SK-N-SH (cell line): ENCODE measurements around the gene FAM180B. TPM values are rescaled to one million over a fixed set of nuclear protein-coding genes. Genes with fewer than 3 reads are reported as not detected.

ENCODE experiments used
- CTCF ChIA-PET: fragments of 300-600, 350-600 bp; formaldehyde crosslinking; extraction: SDS; loops from one replicate; lab custom pipeline; 2021; lab: Yijun Ruan, JAX
- POLR2A ChIA-PET: fragments of 350-600 bp; sonication (Branson Sonifier 250); formaldehyde crosslinking; extraction: SDS; loops from one replicate; lab custom pipeline; 2020; ENCODE audit warnings: antibody characterized with exemption, inconsistent platforms; lab: Yijun Ruan, JAX
- DNase-seq: peaks from one replicate; pipeline ENCODE4 v3.0.0; 2012
- H2AFZ ChIP-seq: fragments of 200-600 bp; sonication (generic); 2 replicates; pipeline ENCODE4 v1.8.1; 2016; ENCODE audit warnings: antibody characterized with exemption, mild to moderate bottlenecking, low read depth
- H3F3A ChIP-seq: fragments of 200-600 bp; sonication (generic); replicated peaks from 2 replicates; pipeline ENCODE3; 2016; ENCODE audit warnings: antibody characterized with exemption, mild to moderate bottlenecking; ENCODE audit not compliant: insufficient read depth
- H3K27ac ChIP-seq, 2 experiments: fragments of 200-500 bp in 1 of 2; fragments of 200-600 bp in 1 of 2; sonication (Bioruptor generic) in 1 of 2; sonication (generic), shearing (Covaris generic) in 1 of 2; 2 replicates each; pipeline versions ENCODE4 v1.5.1 to v1.6.1; 2014 to 2016; ENCODE audit warnings: low read depth in 2 of 2, inconsistent platforms in 1 of 2, low read length in 1 of 2, mild to moderate bottlenecking in 1 of 2, mixed read lengths in 1 of 2
- H3K27me3 ChIP-seq: fragments of 200-600 bp; sonication (generic), shearing (Covaris generic); 2 replicates; pipeline ENCODE4 v1.6.1; 2016; ENCODE audit warnings: mixed run types; ENCODE audit not compliant: insufficient read depth
- H3K36me3 ChIP-seq, 2 experiments: fragments of 200-500 bp in 1 of 2; fragments of 200-600 bp in 1 of 2; sonication (Bioruptor generic) in 1 of 2; sonication (generic) in 1 of 2; replicated peaks in 1 of 2; 2 replicates each; pipeline versions ENCODE3 to v1.5.1; 2014 to 2016; ENCODE audit warnings: low read length in 1 of 2, mild to moderate bottlenecking in 1 of 2; ENCODE audit not compliant: insufficient read depth in 2 of 2, control insufficient read depth in 1 of 2
- H3K4me1 ChIP-seq, 2 experiments: fragments of 200-500 bp in 1 of 2; fragments of 200-600 bp in 1 of 2; sonication (Bioruptor generic) in 1 of 2; sonication (generic), shearing (Covaris generic) in 1 of 2; 2 replicates each; pipeline versions ENCODE4 v1.5.1 to v1.6.1; 2014 to 2016; ENCODE audit warnings: low read depth in 1 of 2, low read length in 1 of 2, mixed run types in 1 of 2; ENCODE audit not compliant: insufficient read depth in 2 of 2, control insufficient read depth in 1 of 2
- H3K4me2 ChIP-seq: fragments of 200-600 bp; sonication (generic), shearing (Covaris generic); 2 replicates; pipeline ENCODE4 v1.6.1; 2017; ENCODE audit warnings: mixed run types
- H3K4me3 ChIP-seq, 2 experiments: fragments of 200-500 bp in 1 of 2; fragments of 200-600 bp in 1 of 2; sonication (Bioruptor generic) in 1 of 2; sonication (generic), shearing (Covaris generic) in 1 of 2; 2 replicates each; pipeline versions ENCODE4 v1.5.1 to v1.8.1; 2014 to 2016; ENCODE audit warnings: low read depth in 2 of 2, inconsistent platforms in 1 of 2, low read length in 1 of 2, mild to moderate bottlenecking in 1 of 2, mixed read lengths in 1 of 2, moderate library complexity in 1 of 2
- H3K79me2 ChIP-seq: fragments of 200-600 bp; sonication (generic); 2 replicates; pipeline ENCODE4 v1.8.1; 2017; ENCODE audit warnings: mild to moderate bottlenecking; ENCODE audit not compliant: insufficient read depth
- H3K9ac ChIP-seq: fragments of 200-600 bp; sonication (generic); 2 replicates; pipeline ENCODE4 v1.6.1; 2017; ENCODE audit warnings: mixed run types
- H3K9me2 ChIP-seq: fragments of 200-600 bp; sonication (generic); 2 replicates; pipeline ENCODE4 v1.6.1; 2017; ENCODE audit warnings: mixed run types
- H3K9me3 ChIP-seq: fragments of 200-600 bp; sonication (generic); 2 replicates; pipeline ENCODE4 v1.6.1; 2017; ENCODE audit warnings: mixed run types, mild to moderate bottlenecking, moderate library complexity
- H4K20me1 ChIP-seq: fragments of 200-600 bp; sonication (generic); 2 replicates; pipeline ENCODE4 v1.6.1; 2017; ENCODE audit warnings: mild to moderate bottlenecking, mixed run types; ENCODE audit not compliant: insufficient read depth
- CHD2 ChIP-seq: fragments of 150-350 bp; IDR thresholded peaks from 2 replicates; pipeline ENCODE4 v1.6.1; 2018; ENCODE audit warnings: low read length; ENCODE audit not compliant: partially characterized antibody
- FOXJ3 ChIP-seq: sonication (generic); formaldehyde crosslinking; IDR thresholded peaks from 2 replicates; pipeline ENCODE4 v1.5.1; 2020; ENCODE audit warnings: mild to moderate bottlenecking, missing genetic modification reagents
- FOXM1 ChIP-seq: IDR thresholded peaks from 2 replicates; pipeline ENCODE4 v1.4.0; 2012; ENCODE audit warnings: low read depth, mild to moderate bottlenecking
- NFIC ChIP-seq: IDR thresholded peaks from 2 replicates; pipeline ENCODE4 v1.4.0; 2012; ENCODE audit warnings: borderline replicate concordance
- POLR2AphosphoS5 ChIP-seq: IDR thresholded peaks from 2 replicates; pipeline ENCODE4 v1.6.1; 2012; ENCODE audit warnings: low read depth, low read length
- RAD21 ChIP-seq: IDR thresholded peaks from 2 replicates; pipeline ENCODE4 v1.6.1; 2012; ENCODE audit warnings: mild to moderate bottlenecking, low read length
- RCOR1 ChIP-seq: fragments of 150-350 bp; IDR thresholded peaks from 2 replicates; pipeline ENCODE4 v1.6.1; 2017; ENCODE audit warnings: antibody characterized with exemption, low read length
- RFX5 ChIP-seq: IDR thresholded peaks from 2 replicates; pipeline ENCODE4 v1.6.1; 2012; ENCODE audit warnings: mild to moderate bottlenecking, improper control_type of control experiment, low read length
- SIN3A ChIP-seq: IDR thresholded peaks from 2 replicates; pipeline ENCODE4 v1.6.1; 2012; ENCODE audit warnings: low read depth, mild to moderate bottlenecking, low read length, moderate library complexity, borderline replicate concordance
- TAF1 ChIP-seq: IDR thresholded peaks from 2 replicates; pipeline ENCODE4 v1.6.1; 2012; ENCODE audit warnings: low read depth, mild to moderate bottlenecking, low read length, moderate library complexity, borderline replicate concordance
- TCF12 ChIP-seq: IDR thresholded peaks from 2 replicates; pipeline ENCODE4 v1.4.0; 2012
- YY1 ChIP-seq: IDR thresholded peaks from 2 replicates; pipeline ENCODE4 v1.4.0; 2012; ENCODE audit warnings: low read depth, mild to moderate bottlenecking
- WGBS: methylation state at CpG from one replicate; pipeline ENCODE4 v1.1.6; 2017; ENCODE audit warnings: low lambda C conversion rate; 5-methylcytosine and 5-hydroxymethylcytosine counted together
- polyA plus RNA-seq, 3 experiments: library from polyadenylated mRNA; depleted of rRNA; stranded (reverse); fragments of >200 nt; gene quantifications; 2 replicates each; pipeline ENCODE4 v1.2.3, GENCODE V29; 2012
- TF ChIP-seq, protein P1 (sequence below): fragments of 150-350 bp; IDR thresholded peaks from 2 replicates; pipeline ENCODE4 v1.6.1; 2016; ENCODE audit warnings: mild to moderate bottlenecking, low read depth, low read length
- TF ChIP-seq, protein P2 (sequence below): IDR thresholded peaks from 2 replicates; pipeline ENCODE4 v1.6.1; 2012; ENCODE audit warnings: mild to moderate bottlenecking, low read depth, low read length, moderate library complexity
- TF ChIP-seq, protein P3 (sequence below): IDR thresholded peaks from 2 replicates; pipeline ENCODE4 v1.4.0; 2012; ENCODE audit warnings: low read depth, borderline replicate concordance

The FAM180B gene
- polyA plus RNA-seq, 1 of the 3 experiments (the other 2 are of a cell fraction), result not detected

DNA sequence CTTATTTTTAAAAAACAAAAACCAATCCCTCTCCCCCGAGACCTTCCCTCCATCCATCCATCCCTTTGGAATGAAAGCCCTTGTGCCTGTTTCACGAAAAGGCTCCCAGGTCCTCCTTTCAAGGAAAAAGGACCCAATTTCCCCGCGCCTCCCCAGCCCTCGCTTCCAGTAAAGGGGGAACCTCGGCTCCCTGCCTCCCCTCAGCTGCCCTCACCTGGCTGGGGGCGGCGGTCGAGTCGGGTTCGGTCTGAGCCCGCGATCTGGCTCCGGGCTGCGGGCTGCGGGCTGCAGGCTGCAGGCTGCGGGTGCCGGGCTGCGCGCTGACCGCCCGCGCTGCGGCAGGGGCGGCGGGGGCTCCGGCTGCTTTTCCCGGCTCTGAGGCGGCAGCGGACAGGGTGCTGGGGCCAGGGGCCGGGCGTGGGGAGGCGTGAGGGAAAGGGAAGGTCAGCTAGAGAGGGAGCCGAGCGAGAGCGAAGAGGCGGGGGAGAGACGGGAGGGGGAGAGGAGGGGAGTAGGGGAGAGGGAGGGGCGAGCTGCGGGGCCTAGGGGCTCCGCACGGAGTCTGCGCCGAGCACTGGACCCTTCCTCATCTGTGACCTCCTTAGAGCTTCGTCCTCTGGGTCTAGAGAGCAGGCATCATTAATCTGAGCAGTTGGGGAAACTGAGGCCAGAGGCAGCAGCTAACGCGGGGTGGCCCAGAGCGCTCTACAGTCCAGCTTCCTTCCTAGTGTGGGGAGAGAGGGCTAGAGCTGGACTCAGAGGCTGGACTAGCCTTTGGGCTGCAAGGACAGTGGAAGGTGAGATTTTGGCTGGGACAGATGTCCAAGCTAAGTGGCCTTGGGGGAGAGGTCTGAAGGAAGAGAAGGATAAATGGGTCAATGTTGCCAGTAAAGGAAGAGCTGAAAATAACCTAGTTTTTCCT, 7.7 kb downstream of the FAM180B start, which contains the start of gene C1QTNF4 (continued):
- TF ChIP-seq, protein P1, sequence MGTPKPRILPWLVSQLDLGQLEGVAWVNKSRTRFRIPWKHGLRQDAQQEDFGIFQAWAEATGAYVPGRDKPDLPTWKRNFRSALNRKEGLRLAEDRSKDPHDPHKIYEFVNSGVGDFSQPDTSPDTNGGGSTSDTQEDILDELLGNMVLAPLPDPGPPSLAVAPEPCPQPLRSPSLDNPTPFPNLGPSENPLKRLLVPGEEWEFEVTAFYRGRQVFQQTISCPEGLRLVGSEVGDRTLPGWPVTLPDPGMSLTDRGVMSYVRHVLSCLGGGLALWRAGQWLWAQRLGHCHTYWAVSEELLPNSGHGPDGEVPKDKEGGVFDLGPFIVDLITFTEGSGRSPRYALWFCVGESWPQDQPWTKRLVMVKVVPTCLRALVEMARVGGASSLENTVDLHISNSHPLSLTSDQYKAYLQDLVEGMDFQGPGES, result no peak
- TF ChIP-seq FOXJ3 (CRISPR knock-in tag), result no peak

DNA sequence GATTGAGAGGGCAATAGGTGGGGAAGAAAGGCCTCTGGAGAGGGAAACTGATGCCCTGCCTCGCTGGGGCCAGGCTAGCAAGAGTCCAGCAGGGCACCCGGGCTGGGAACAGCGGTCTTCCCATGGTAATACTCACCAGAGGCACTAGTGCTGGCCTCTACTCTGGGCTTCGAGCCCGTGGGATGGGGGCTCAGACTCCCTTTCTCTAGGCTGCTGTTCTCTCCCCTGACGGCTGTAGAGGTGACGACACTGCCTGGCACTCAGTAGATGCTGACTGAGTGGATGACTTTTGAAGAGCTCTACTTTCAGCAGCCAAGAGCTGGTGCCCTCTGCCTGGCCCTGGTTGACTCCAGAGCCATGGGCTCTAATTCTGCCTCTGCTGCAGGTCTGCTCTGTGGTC, 8.6 kb downstream of the FAM180B start:
- Histone ChIP-seq H3K4me2 (no peak overlapping the region), H3K4me3 (no peak overlapping the region), H3K36me3 (no peaks in the 10 kb centered on the region), H3K27ac (no peak overlapping the region), H3K4me1 (peaks cover 0 to 11% of the 10 kb centered on the region in 2 experiments; a peak in 1 of 4 replicates), H3K79me2 (no peaks in the 10 kb centered on the region), H4K20me1 (no peaks in the 10 kb centered on the region), H3F3A (no peaks in the 10 kb centered on the region), H3K27me3 (peaks cover 13% of the 10 kb centered on the region; the same call in 1 of the 2 replicates), H3K9me3 (no peaks in the 10 kb centered on the region), H2AFZ (no peak overlapping the region), H3K9me2 (no peaks in the 10 kb centered on the region), H3K9ac (no peak overlapping the region)
- ChIA-PET CTCF (interaction anchor here (0.7 to 1.8 kb wide), 5 partner anchors 10 to 183 kb away, joined by 3 to 7 read pairs (median 3); no protein-coding TSS in a partner anchor), POLR2A (no interaction called here)
- WGBS, result 100% methylated on average over 1 of the region's 7 CpGs
- no peak for DNase-seq
- TF ChIP-seq FOXJ3 (CRISPR knock-in tag) (no peak), RFX5 (no peak), RCOR1 (no peak), FOXM1 (no peak), TAF1 (no peak), NFIC (no peak), TCF12 (no peak), RAD21 (no peak), YY1 (no peak), SIN3A (no peak), CHD2 (no peak), POLR2AphosphoS5 (no peak)
- TF ChIP-seq, protein P2, sequence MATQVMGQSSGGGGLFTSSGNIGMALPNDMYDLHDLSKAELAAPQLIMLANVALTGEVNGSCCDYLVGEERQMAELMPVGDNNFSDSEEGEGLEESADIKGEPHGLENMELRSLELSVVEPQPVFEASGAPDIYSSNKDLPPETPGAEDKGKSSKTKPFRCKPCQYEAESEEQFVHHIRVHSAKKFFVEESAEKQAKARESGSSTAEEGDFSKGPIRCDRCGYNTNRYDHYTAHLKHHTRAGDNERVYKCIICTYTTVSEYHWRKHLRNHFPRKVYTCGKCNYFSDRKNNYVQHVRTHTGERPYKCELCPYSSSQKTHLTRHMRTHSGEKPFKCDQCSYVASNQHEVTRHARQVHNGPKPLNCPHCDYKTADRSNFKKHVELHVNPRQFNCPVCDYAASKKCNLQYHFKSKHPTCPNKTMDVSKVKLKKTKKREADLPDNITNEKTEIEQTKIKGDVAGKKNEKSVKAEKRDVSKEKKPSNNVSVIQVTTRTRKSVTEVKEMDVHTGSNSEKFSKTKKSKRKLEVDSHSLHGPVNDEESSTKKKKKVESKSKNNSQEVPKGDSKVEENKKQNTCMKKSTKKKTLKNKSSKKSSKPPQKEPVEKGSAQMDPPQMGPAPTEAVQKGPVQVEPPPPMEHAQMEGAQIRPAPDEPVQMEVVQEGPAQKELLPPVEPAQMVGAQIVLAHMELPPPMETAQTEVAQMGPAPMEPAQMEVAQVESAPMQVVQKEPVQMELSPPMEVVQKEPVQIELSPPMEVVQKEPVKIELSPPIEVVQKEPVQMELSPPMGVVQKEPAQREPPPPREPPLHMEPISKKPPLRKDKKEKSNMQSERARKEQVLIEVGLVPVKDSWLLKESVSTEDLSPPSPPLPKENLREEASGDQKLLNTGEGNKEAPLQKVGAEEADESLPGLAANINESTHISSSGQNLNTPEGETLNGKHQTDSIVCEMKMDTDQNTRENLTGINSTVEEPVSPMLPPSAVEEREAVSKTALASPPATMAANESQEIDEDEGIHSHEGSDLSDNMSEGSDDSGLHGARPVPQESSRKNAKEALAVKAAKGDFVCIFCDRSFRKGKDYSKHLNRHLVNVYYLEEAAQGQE, result no peak
- TF ChIP-seq, protein P3, sequence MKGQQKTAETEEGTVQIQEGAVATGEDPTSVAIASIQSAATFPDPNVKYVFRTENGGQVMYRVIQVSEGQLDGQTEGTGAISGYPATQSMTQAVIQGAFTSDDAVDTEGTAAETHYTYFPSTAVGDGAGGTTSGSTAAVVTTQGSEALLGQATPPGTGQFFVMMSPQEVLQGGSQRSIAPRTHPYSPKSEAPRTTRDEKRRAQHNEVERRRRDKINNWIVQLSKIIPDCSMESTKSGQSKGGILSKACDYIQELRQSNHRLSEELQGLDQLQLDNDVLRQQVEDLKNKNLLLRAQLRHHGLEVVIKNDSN, result no peak
- TF ChIP-seq, protein P1, result no peak
